ENCODE data around the gene SDHB.

SDHB gene

DNA sequence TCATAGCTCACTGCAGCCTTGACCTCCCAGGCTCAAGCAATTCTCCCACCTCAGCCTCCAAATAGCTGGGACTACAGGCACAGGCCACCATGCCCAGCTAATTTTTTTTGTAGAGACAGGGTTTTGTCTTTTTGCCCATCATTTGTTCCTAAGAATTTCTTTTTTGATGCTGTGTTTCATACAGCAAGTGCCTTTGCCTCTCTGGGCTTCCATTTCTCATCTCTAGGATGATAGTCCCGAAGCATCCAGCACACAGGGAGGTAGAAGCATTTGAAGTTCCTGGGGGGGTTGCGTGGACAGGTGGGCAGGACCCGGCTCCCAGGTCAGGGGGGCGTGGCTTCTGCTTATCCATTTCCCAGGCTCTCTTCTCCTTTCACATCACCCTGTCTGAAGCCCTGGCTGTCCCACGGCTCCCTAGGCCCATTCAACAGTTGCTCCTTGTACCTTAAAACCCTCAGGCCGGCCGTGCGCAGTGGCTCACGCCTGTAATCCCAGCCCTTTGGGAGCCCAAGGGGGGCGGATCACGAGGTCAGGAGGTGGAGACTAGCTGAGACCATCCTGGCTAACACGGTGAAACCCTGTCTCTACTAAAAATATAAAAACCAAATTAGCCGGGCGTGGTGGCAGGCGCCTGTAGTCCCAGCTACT, 45.5 kb downstream of the SDHB start:
- Histone ChIP-seq H3K27ac (peak overlapping the region; percentile 30; the same call in 1 of the 2 replicates), H3K9ac (no peak overlapping the region), H3K4me2 (peak overlapping the region; percentile 100), H3K27me3 (no peaks in the 10 kb centered on the region), H3K4me1 (peaks cover 53% of the 10 kb centered on the region), H3K9me3 (no peaks in the 10 kb centered on the region), H3K4me3 (no peak overlapping the region), H3K36me3 (peaks cover 25% of the 10 kb centered on the region), H4K20me1 (peaks cover 61% of the 10 kb centered on the region)
- no peak for TF ChIP-seq Cebpa-rat (IDR thresholded peaks at IDR 0.05)

- H3K4me3 ChIP-seq, result no peak overlapping the region
- peaks cover 61% of the 10 kb centered on the region for H4K20me1 ChIP-seq
- H3K9ac ChIP-seq, result no peak overlapping the region
- peaks cover 37% of the 10 kb centered on the region for H3K36me3 ChIP-seq
- TF ChIP-seq Cebpa-rat (IDR thresholded peaks at IDR 0.05), result no peak
- no peaks in the 10 kb centered on the region for H3K27me3 ChIP-seq
- no peak overlapping the region for H3K4me2 ChIP-seq
- H3K4me1 ChIP-seq, result peaks cover 41% of the 10 kb centered on the region
- no peaks in the 10 kb centered on the region for H3K9me3 ChIP-seq
- no peak overlapping the region for H3K27ac ChIP-seq
Observed at GRCh38 chr1:17007121-17007520, 46.7 kb downstream of the SDHB start.

- Histone ChIP-seq H3K9ac (no peak overlapping the region), H3K4me3 (no peak overlapping the region), H3K4me2 (no peak overlapping the region), H3K4me1 (peaks cover 27% of the 10 kb centered on the region), H4K20me1 (peaks cover 50% of the 10 kb centered on the region), H3K27ac (no peak overlapping the region), H3K36me3 (peaks cover 55% of the 10 kb centered on the region), H3K27me3 (no peaks in the 10 kb centered on the region), H3K9me3 (no peaks in the 10 kb centered on the region)
- no peak for TF ChIP-seq Cebpa-rat (IDR thresholded peaks at IDR 0.05)
Observed at GRCh38 chr1:17005365-17005740, 48.5 kb downstream of the SDHB start.

- no peak overlapping the region for H3K4me3 ChIP-seq
- H3K4me1 ChIP-seq, result peaks cover 21% of the 10 kb centered on the region
- no peak overlapping the region for H3K9ac ChIP-seq
- peaks cover 45% of the 10 kb centered on the region for H4K20me1 ChIP-seq
- TF ChIP-seq Cebpa-rat (IDR thresholded peaks at IDR 0.05), result no peak
- H3K36me3 ChIP-seq, result peaks cover 59% of the 10 kb centered on the region
- H3K27ac ChIP-seq, result no peak overlapping the region
- no peak overlapping the region for H3K4me2 ChIP-seq
- H3K27me3 ChIP-seq, result no peaks in the 10 kb centered on the region
- H3K9me3 ChIP-seq, result no peaks in the 10 kb centered on the region
Observed at GRCh38 chr1:17004466-17005364, 49.1 kb downstream of the SDHB start.

DNA sequence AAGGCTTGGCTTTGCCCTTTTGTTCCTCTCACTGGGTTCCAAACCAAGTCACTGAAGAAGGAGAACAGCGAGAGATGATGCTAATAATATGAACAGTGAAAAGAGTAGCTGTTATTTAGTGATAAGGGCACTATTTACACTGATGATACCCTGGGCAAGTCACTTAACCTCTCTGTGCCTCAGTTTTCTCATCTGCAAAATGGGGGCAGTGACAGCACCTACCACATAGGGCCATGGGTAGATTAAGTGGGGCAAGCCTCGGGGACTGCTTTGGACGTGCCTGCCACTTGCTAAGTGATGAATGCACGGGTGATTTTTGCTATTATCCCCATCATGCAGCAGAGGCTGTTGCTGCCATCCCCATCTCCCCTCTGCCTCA, 51.3 kb downstream of the SDHB start:
- no peak for TF ChIP-seq Cebpa-rat (IDR thresholded peaks at IDR 0.05)
- H3K9ac ChIP-seq, result no peak overlapping the region
- peaks cover 75% of the 10 kb centered on the region for H3K36me3 ChIP-seq
- H3K27me3 ChIP-seq, result no peaks in the 10 kb centered on the region
- no peaks in the 10 kb centered on the region for H3K9me3 ChIP-seq
- H3K4me2 ChIP-seq, result no peak overlapping the region
- H3K27ac ChIP-seq, result no peak overlapping the region
- no peaks in the 10 kb centered on the region for H3K4me1 ChIP-seq
- H3K4me3 ChIP-seq, result no peak overlapping the region
- peaks cover 23% of the 10 kb centered on the region for H4K20me1 ChIP-seq

DNA sequence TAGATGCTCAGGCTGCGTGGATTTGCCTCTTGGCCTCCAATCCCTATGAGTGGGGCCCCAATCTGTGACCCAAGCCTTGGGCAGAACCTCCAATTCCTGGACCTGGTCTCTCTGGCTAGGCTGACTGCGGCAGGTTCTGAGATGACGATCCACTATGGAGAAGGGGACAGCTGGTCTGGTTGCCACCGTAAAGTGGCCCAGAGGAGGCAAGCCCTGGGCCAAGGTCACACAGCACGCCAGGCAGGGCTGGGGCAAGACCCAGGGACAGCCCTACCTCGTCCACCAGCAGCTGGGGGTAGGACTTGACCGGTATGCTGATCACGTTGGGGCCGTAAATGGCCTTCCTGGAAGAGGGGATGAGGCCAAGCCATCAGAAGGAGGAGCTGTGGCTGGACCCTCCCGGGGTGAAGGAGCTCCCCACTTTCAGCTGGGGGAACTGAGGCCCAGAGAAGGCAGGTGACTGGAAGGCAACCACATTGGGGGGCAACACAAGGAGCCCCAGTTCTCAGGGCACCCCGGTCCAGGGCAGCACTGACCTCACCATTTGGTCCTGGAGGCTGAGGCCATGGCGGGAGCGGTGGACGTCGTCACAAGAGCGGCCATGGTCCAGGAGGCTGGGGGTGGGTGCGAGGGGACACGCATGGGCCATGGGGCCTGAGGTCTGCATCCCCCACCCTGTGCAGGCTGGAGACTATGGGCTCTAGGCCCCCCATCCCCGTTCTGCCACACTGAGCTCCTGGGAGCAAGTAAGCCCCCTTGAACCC, 51.9 kb downstream of the SDHB start:
- Histone ChIP-seq H3K4me2 (no peak overlapping the region), H3K9ac (no peak overlapping the region), H4K20me1 (peaks cover 17% of the 10 kb centered on the region), H3K4me1 (no peaks in the 10 kb centered on the region), H3K9me3 (no peaks in the 10 kb centered on the region), H3K27ac (no peak overlapping the region), H3K4me3 (no peak overlapping the region), H3K27me3 (no peaks in the 10 kb centered on the region), H3K36me3 (peaks cover 77% of the 10 kb centered on the region)
- TF ChIP-seq Cebpa-rat (IDR thresholded peaks at IDR 0.05), result no peak

GRCh38 chr1:16999863-17000262, 54.0 kb downstream of the SDHB start:
- Histone ChIP-seq H3K36me3 (peaks cover 88% of the 10 kb centered on the region), H3K4me3 (no peak overlapping the region), H4K20me1 (no peaks in the 10 kb centered on the region), H3K4me2 (no peak overlapping the region), H3K4me1 (no peaks in the 10 kb centered on the region), H3K9me3 (no peaks in the 10 kb centered on the region), H3K27ac (no peak overlapping the region), H3K9ac (no peak overlapping the region), H3K27me3 (no peaks in the 10 kb centered on the region)
- no peak for TF ChIP-seq Cebpa-rat (IDR thresholded peaks at IDR 0.05)

DNA sequence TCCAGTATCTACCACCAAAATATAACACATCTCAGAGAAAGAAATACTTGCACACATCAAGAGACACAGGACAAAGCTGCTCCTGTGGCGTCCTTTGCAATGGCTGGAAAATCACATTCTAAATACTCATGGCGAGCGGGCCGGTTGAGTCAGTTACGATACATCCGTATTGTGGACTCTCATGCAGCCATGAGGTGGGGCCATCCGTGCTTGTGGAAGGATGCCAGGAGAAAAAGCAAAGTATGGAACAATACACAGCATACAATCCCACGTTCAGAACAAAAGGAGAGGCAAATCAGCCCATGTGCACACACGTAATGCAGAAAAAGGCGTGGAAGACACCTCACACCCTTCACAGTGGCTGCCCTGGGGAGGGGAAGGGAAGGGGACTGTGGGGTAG, 55.2 kb downstream of the SDHB start:
- Histone ChIP-seq H3K36me3 (peaks cover 76% of the 10 kb centered on the region), H3K27me3 (no peaks in the 10 kb centered on the region), H3K4me1 (peaks cover 7% of the 10 kb centered on the region), H4K20me1 (no peaks in the 10 kb centered on the region), H3K4me3 (no peak overlapping the region), H3K4me2 (no peak overlapping the region), H3K9me3 (no peaks in the 10 kb centered on the region), H3K9ac (no peak overlapping the region), H3K27ac (no peak overlapping the region)
- no peak for TF ChIP-seq Cebpa-rat (IDR thresholded peaks at IDR 0.05)

GRCh38 chr1:16996845-16997244, 57.0 kb downstream of the SDHB start:
- Histone ChIP-seq H3K9me3 (no peaks in the 10 kb centered on the region), H3K36me3 (peaks cover 64% of the 10 kb centered on the region), H3K9ac (no peak overlapping the region), H3K4me2 (no peak overlapping the region), H3K27ac (no peak overlapping the region), H4K20me1 (no peaks in the 10 kb centered on the region; the same call in 1 of the 2 replicates), H3K4me3 (no peak overlapping the region), H3K27me3 (no peaks in the 10 kb centered on the region), H3K4me1 (peaks cover 21% of the 10 kb centered on the region)
- no peak for TF ChIP-seq Cebpa-rat (IDR thresholded peaks at IDR 0.05)

Measured in BLaER1 (cell line).